H9 (cell line): ENCODE measurements around the gene MOV10L1. TPM values are rescaled to one million over a fixed set of nuclear protein-coding genes. Genes with fewer than 3 reads are reported as not detected.

Source experiments
- DNase-seq: peaks from one replicate; pipeline ENCODE4 v3.0.0-alpha.2; 2017
- H2AFZ ChIP-seq: one replicate; pipeline ENCODE4 v1.6.1; 2013; ENCODE audit warnings: mild to moderate bottlenecking, low read length, control low read depth, moderate library complexity
- H2AK5ac ChIP-seq: 2 replicates; pipeline ENCODE4 v1.6.1; 2013; ENCODE audit warnings: low read length, control low read depth, mixed read lengths; ENCODE audit not compliant: insufficient read length
- H2BK120ac ChIP-seq: one replicate; pipeline ENCODE4 v1.6.1; 2013; ENCODE audit warnings: low read depth, mild to moderate bottlenecking, low read length, control low read depth, inconsistent platforms; ENCODE audit not compliant: poor library complexity, severe bottlenecking
- H2BK12ac ChIP-seq: 2 replicates; pipeline ENCODE4 v1.6.1; 2013; ENCODE audit warnings: low read length, control low read depth, mixed read lengths, low read depth; ENCODE audit not compliant: insufficient read length
- H2BK15ac ChIP-seq: 2 replicates; pipeline ENCODE4 v1.6.1; 2013; ENCODE audit warnings: low read depth, low read length, control low read depth
- H2BK20ac ChIP-seq: one replicate; pipeline ENCODE4 v1.6.1; 2013; ENCODE audit warnings: low read depth, mild to moderate bottlenecking, low read length, control low read depth, inconsistent platforms; ENCODE audit not compliant: poor library complexity, severe bottlenecking
- H2BK5ac ChIP-seq: 2 replicates; pipeline ENCODE4 v1.6.1; 2013; ENCODE audit warnings: low read length, control low read depth, mixed read lengths; ENCODE audit not compliant: insufficient read length
- H3K14ac ChIP-seq: 2 replicates; pipeline ENCODE4 v1.6.1; 2013; ENCODE audit warnings: low read length, control low read depth; ENCODE audit not compliant: insufficient read depth
- H3K18ac ChIP-seq: 2 replicates; pipeline ENCODE4 v1.6.1; 2013; ENCODE audit warnings: low read depth, mild to moderate bottlenecking, mixed read lengths, low read length, control low read depth; ENCODE audit not compliant: insufficient read length
- H3K23ac ChIP-seq: 2 replicates; pipeline ENCODE4 v1.6.1; 2013; ENCODE audit warnings: low read length, control low read depth, mixed read lengths, low read depth; ENCODE audit not compliant: insufficient read length
- H3K23me2 ChIP-seq: 2 replicates; pipeline ENCODE4 v1.6.1; 2013; ENCODE audit warnings: low read depth, mild to moderate bottlenecking, mixed read lengths, low read length, control low read depth; ENCODE audit not compliant: insufficient read length, poor library complexity, severe bottlenecking
- H3K27ac ChIP-seq: 2 replicates; pipeline ENCODE4 v1.5.1; 2013; ENCODE audit warnings: low read length, control low read depth, mixed read lengths, low read depth; ENCODE audit not compliant: insufficient read length
- H3K27me3 ChIP-seq: 2 replicates; pipeline ENCODE4 v1.6.1; 2013; ENCODE audit warnings: low read length, control low read depth, inconsistent platforms; ENCODE audit not compliant: insufficient read depth
- H3K4ac ChIP-seq: 2 replicates; pipeline ENCODE4 v1.6.1; 2013; ENCODE audit warnings: low read depth, mild to moderate bottlenecking, control low read depth, inconsistent platforms, low read length, moderate library complexity
- H3K4me1 ChIP-seq: 2 replicates; pipeline ENCODE4 v1.6.1; 2013; ENCODE audit warnings: low read length, control low read depth, inconsistent platforms; ENCODE audit not compliant: insufficient read depth
- H3K4me2 ChIP-seq: 2 replicates; pipeline ENCODE4 v1.6.1; 2013; ENCODE audit warnings: low read length, control low read depth, mixed read lengths; ENCODE audit not compliant: insufficient read length, insufficient read depth
- H3K56ac ChIP-seq: 2 replicates; pipeline ENCODE4 v1.6.1; 2013; ENCODE audit warnings: low read depth, mild to moderate bottlenecking, mixed read lengths, low read length, control low read depth; ENCODE audit not compliant: insufficient read length
- H3K79me1 ChIP-seq: 2 replicates; pipeline ENCODE4 v1.6.1; 2013; ENCODE audit warnings: low read depth, mild to moderate bottlenecking, moderate library complexity, low read length, control low read depth, inconsistent platforms; ENCODE audit not compliant: insufficient read depth, poor library complexity, severe bottlenecking
- H3K79me2 ChIP-seq: 2 replicates; pipeline ENCODE4 v1.6.1; 2013; ENCODE audit warnings: low read length, control low read depth, inconsistent platforms; ENCODE audit not compliant: insufficient read depth
- H3K9ac ChIP-seq: 2 replicates; pipeline ENCODE4 v1.6.1; 2013; ENCODE audit warnings: low read length, control low read depth, mixed read lengths; ENCODE audit not compliant: insufficient read length; ENCODE audit errors: extremely low read depth
- H3K9me3 ChIP-seq: one replicate; pipeline ENCODE4 v1.6.1; 2013; ENCODE audit warnings: low read depth, low read length, inconsistent platforms; ENCODE audit not compliant: control insufficient read depth
- H3T11ph ChIP-seq: one replicate; pipeline ENCODE4 v1.6.1; 2013; ENCODE audit warnings: mild to moderate bottlenecking, low read length, control low read depth, inconsistent platforms
- H4K20me1 ChIP-seq: one replicate; pipeline ENCODE4 v1.6.1; 2013; ENCODE audit not compliant: control insufficient read depth, insufficient read length, insufficient read depth
- H4K5ac ChIP-seq: 2 replicates; pipeline ENCODE4 v1.6.1; 2013; ENCODE audit warnings: low read depth, mild to moderate bottlenecking, mixed read lengths, low read length, control low read depth; ENCODE audit not compliant: insufficient read length
- H4K8ac ChIP-seq: replicated peaks from 2 replicates; pipeline ENCODE4 v1.6.1; 2013; ENCODE audit warnings: low read length, control low read depth, mixed read lengths, low read depth; ENCODE audit not compliant: insufficient read length
- H4K91ac ChIP-seq: 2 replicates; pipeline ENCODE4 v1.6.1; 2013; ENCODE audit warnings: low read depth, mild to moderate bottlenecking, moderate library complexity, mixed read lengths, low read length, control low read depth; ENCODE audit not compliant: insufficient read length
- H3K27ac Mint-ChIP-seq, 3 experiments: 2 replicates in 2 of 3; 3 replicates in 1 of 3; pipeline ENCODE4 v1.8.0; 2020 to 2021; ENCODE audit warnings: mixed read lengths in 3 of 3, mild to moderate bottlenecking in 1 of 3, moderate library complexity in 1 of 3
- H3K27me3 Mint-ChIP-seq: 2 replicates; pipeline ENCODE4 v1.8.0; 2021; ENCODE audit warnings: low read depth, mild to moderate bottlenecking, moderate library complexity, mixed read lengths
- H3K36me3 Mint-ChIP-seq, 3 experiments: 2 replicates in 2 of 3; 3 replicates in 1 of 3; pipeline ENCODE4 v1.8.0; 2020 to 2021; ENCODE audit warnings: low read depth in 3 of 3, mixed read lengths in 3 of 3; ENCODE audit not compliant: insufficient read depth in 1 of 3
- H3K4me1 Mint-ChIP-seq, 2 experiments: 2 replicates each; pipeline ENCODE4 v1.8.0; 2020; ENCODE audit warnings: mixed read lengths in 2 of 2
- H3K4me3 Mint-ChIP-seq, 2 experiments: 2 replicates in 1 of 2; 3 replicates in 1 of 2; pipeline ENCODE4 v1.8.0; 2020 to 2021; ENCODE audit warnings: mild to moderate bottlenecking in 2 of 2, mixed read lengths in 2 of 2, moderate library complexity in 1 of 2
- H3K9me3 Mint-ChIP-seq, 2 experiments: 2 replicates in 1 of 2; 3 replicates in 1 of 2; pipeline ENCODE4 v1.8.0; 2020; ENCODE audit warnings: mild to moderate bottlenecking in 2 of 2, mixed read lengths in 2 of 2, moderate library complexity in 1 of 2
- CTCF ChIP-seq: fragments of 200-600 bp; sonication (generic); conservative IDR thresholded peaks from 3 replicates; pipeline ENCODE4 v1.8.0; 2021; ENCODE audit warnings: antibody characterized with exemption, mild to moderate bottlenecking
- WGBS: extraction: QIAGEN DNeasy Blood & Tissue Kit; methylation state at CpG from one replicate; pipeline ENCODE4 v1.1.7; 2013; ENCODE audit warnings: missing lambda C conversion rate, low lambda C conversion rate, mixed read lengths; ENCODE audit not compliant: insufficient read length; ENCODE audit errors: extremely low coverage; 5-methylcytosine and 5-hydroxymethylcytosine counted together
- total RNA-seq: library from RNA; stranded (reverse); gene quantifications from 2 replicates; pipeline ENCODE4 v1.2.1, GENCODE V29; 2021

Gene MOV10L1
- total RNA-seq, 1 experiment from 2014 or later, result not detected

- H2AFZ ChIP-seq, result no peak overlapping the region
- TF ChIP-seq CTCF, result no peak
- H2BK15ac ChIP-seq, result no peak overlapping the region
- H3K4me3 Mint-ChIP-seq, result no peak overlapping the region
- no peak overlapping the region for H3K18ac ChIP-seq
- H4K20me1 ChIP-seq, result no peaks in the 10 kb centered on the region
- no peaks in the 10 kb centered on the region for H3K79me1 ChIP-seq
- no peaks in the 10 kb centered on the region for H3K36me3 Mint-ChIP-seq
- H3K23me2 ChIP-seq, result no peaks in the 10 kb centered on the region
- no peak overlapping the region for H3K27ac Mint-ChIP-seq
- H3K4me2 ChIP-seq, result no peak overlapping the region
- H3K4me1 ChIP-seq, result no peaks in the 10 kb centered on the region
- H4K8ac ChIP-seq, result no peak overlapping the region
- no peak for DNase-seq
- H3K9me3 ChIP-seq, result no peaks in the 10 kb centered on the region
- H3K14ac ChIP-seq, result no peak overlapping the region
- no peak overlapping the region for H2AK5ac ChIP-seq
- no peak overlapping the region for H2BK12ac ChIP-seq
- no peak overlapping the region for H2BK120ac ChIP-seq
- H3K9me3 Mint-ChIP-seq, result no peaks in the 10 kb centered on the region; a peak in 1 of 5 replicates
- no peak overlapping the region for H4K5ac ChIP-seq
- no peak overlapping the region for H3T11ph ChIP-seq
- no peak overlapping the region for H2BK5ac ChIP-seq
- no CpG with 5 or more reads among the region's 6 CpGs for WGBS
- H3K27me3 ChIP-seq, result no peaks in the 10 kb centered on the region
- H3K79me2 ChIP-seq, result no peaks in the 10 kb centered on the region
- H3K4me1 Mint-ChIP-seq, result no peaks in the 10 kb centered on the region
- H4K91ac ChIP-seq, result no peak overlapping the region
- H3K27ac ChIP-seq, result no peak overlapping the region
- H2BK20ac ChIP-seq, result no peak overlapping the region
- no peak overlapping the region for H3K9ac ChIP-seq
- no peak overlapping the region for H3K56ac ChIP-seq
- H3K27me3 Mint-ChIP-seq, result peaks cover 16% of the 10 kb centered on the region
- H3K23ac ChIP-seq, result no peak overlapping the region
- H3K4ac ChIP-seq, result no peak overlapping the region
Measured at GRCh38 chr22:50104141-50104544, 14.3 kb downstream of the MOV10L1 start.
